T-helper 17 cell (primary cell): ENCODE results near the gene ADARB2. TPM values are rescaled to one million over a fixed set of nuclear protein-coding genes. Genes with fewer than 3 reads are reported as not detected.

Experiments
- ATAC-seq: fragments of 150-1000 bp; cut with Tn5 transposase; 2 replicates; pipeline ENCODE4 v1.10.0; 2021; ENCODE audit warnings: mild to moderate bottlenecking, moderate library complexity
- DNase-seq, 3 donors: peaks; one replicate each; pipeline versions ENCODE4 v3.0.0 to v3.0.0-alpha.2; 2020 to 2021
- H3K9me3 ChIP-seq: one replicate; pipeline ENCODE4 v1.7.0; 2013; ENCODE audit warnings: low read length, mild to moderate bottlenecking; ENCODE audit not compliant: control insufficient read depth, poor library complexity, severe bottlenecking
- H3K27ac Mint-ChIP-seq: one replicate; pipeline ENCODE4 v1.8.0; 2022; ENCODE audit warnings: mild to moderate bottlenecking, moderate library complexity, mixed read lengths
- H3K27me3 Mint-ChIP-seq: one replicate; pipeline ENCODE4 v1.8.0; 2022; ENCODE audit warnings: mixed read lengths
- H3K36me3 Mint-ChIP-seq: one replicate; pipeline ENCODE4 v1.8.0; 2022; ENCODE audit warnings: low read depth, mixed read lengths
- H3K4me1 Mint-ChIP-seq: one replicate; pipeline ENCODE4 v1.8.0; 2022; ENCODE audit warnings: mild to moderate bottlenecking, mixed read lengths
- H3K4me3 Mint-ChIP-seq: one replicate; pipeline ENCODE4 v1.8.0; 2022; ENCODE audit warnings: mild to moderate bottlenecking, moderate library complexity, mixed read lengths
- total RNA-seq, 4 donors: library from RNA in 2 of 4; stranded (reverse) in 2 of 4; gene quantifications; one replicate each; pipeline ENCODE4 v1.2.3 and lab custom pipeline; 2022 to 2026

The ADARB2 gene
- total RNA-seq, 2 donors from 2014 or later = 0.18 TPM; not detected in 1

- H3K36me3 Mint-ChIP-seq = no peaks in the 10 kb centered on the region
- ATAC-seq (no peak), DNase-seq (no peak)
- H3K27me3 Mint-ChIP-seq = peaks cover 10% of the 10 kb centered on the region
- H3K27ac Mint-ChIP-seq = no peak overlapping the region
- no peaks in the 10 kb centered on the region for H3K4me1 Mint-ChIP-seq
- no peak overlapping the region for H3K4me3 Mint-ChIP-seq
- H3K9me3 ChIP-seq = no peaks in the 10 kb centered on the region
Measured at GRCh38 chr10:1672001-1672781, 65.1 kb downstream of the ADARB2 start.

- no peak overlapping the region for H3K27ac Mint-ChIP-seq
- no peak for ATAC-seq
- no peaks in the 10 kb centered on the region for H3K9me3 ChIP-seq
Measured at GRCh38 chr10:1671366-1672000, 65.8 kb downstream of the ADARB2 start.

GRCh38 chr10:1670541-1671365 is 66.6 kb downstream of the ADARB2 start:
- Mint-ChIP-seq H3K27me3 (peaks cover 10% of the 10 kb centered on the region), H3K4me3 (no peak overlapping the region), H3K27ac (no peak overlapping the region), H3K4me1 (no peaks in the 10 kb centered on the region), H3K36me3 (no peaks in the 10 kb centered on the region)
- no peaks in the 10 kb centered on the region for H3K9me3 ChIP-seq
- no peak for ATAC-seq
- DNase-seq = no peak

More at GRCh38 chr10:1671366-1672000, 65.8 kb downstream of the ADARB2 start:
- peaks cover 10% of the 10 kb centered on the region for H3K27me3 Mint-ChIP-seq
- H3K36me3 Mint-ChIP-seq = no peaks in the 10 kb centered on the region
- H3K4me1 Mint-ChIP-seq = no peaks in the 10 kb centered on the region
- DNase-seq = no peak
- H3K4me3 Mint-ChIP-seq = no peak overlapping the region

GRCh38 chr10:1669433-1669832 is 67.9 kb downstream of the ADARB2 start:
- H3K4me1 Mint-ChIP-seq = no peaks in the 10 kb centered on the region
- DNase-seq (no peak), ATAC-seq (no peak)
- no peak overlapping the region for H3K4me3 Mint-ChIP-seq
- no peaks in the 10 kb centered on the region for H3K36me3 Mint-ChIP-seq
- H3K9me3 ChIP-seq = no peaks in the 10 kb centered on the region
- no peak overlapping the region for H3K27ac Mint-ChIP-seq
- peaks cover 7% of the 10 kb centered on the region for H3K27me3 Mint-ChIP-seq

GRCh38 chr10:1668399-1668798 is 68.9 kb downstream of the ADARB2 start:
- no peaks in the 10 kb centered on the region for H3K36me3 Mint-ChIP-seq
- H3K4me3 Mint-ChIP-seq = no peak overlapping the region
- no peaks in the 10 kb centered on the region for H3K4me1 Mint-ChIP-seq
- ATAC-seq (no peak), DNase-seq (no peak)
- H3K27me3 Mint-ChIP-seq = peaks cover 2% of the 10 kb centered on the region
- no peak overlapping the region for H3K27ac Mint-ChIP-seq
- H3K9me3 ChIP-seq = no peaks in the 10 kb centered on the region

GRCh38 chr10:1667392-1667791 is 69.9 kb downstream of the ADARB2 start:
- Mint-ChIP-seq H3K4me3 (no peak overlapping the region), H3K36me3 (no peaks in the 10 kb centered on the region), H3K27ac (no peak overlapping the region), H3K4me1 (no peaks in the 10 kb centered on the region), H3K27me3 (no peaks in the 10 kb centered on the region)
- no peak for DNase-seq
- H3K9me3 ChIP-seq = no peaks in the 10 kb centered on the region
- no peak for ATAC-seq

GRCh38 chr10:1666147-1666546 is 71.2 kb downstream of the ADARB2 start:
- no peaks in the 10 kb centered on the region for H3K9me3 ChIP-seq
- H3K4me1 Mint-ChIP-seq = no peaks in the 10 kb centered on the region
- no peak overlapping the region for H3K27ac Mint-ChIP-seq

GRCh38 chr10:1665681-1666080 is 71.6 kb downstream of the ADARB2 start:
- DNase-seq (no peak), ATAC-seq (no peak)
- no peaks in the 10 kb centered on the region for H3K9me3 ChIP-seq
- Mint-ChIP-seq H3K4me3 (no peak overlapping the region), H3K4me1 (no peaks in the 10 kb centered on the region), H3K27me3 (peaks cover 9% of the 10 kb centered on the region), H3K27ac (no peak overlapping the region), H3K36me3 (no peaks in the 10 kb centered on the region)

More at GRCh38 chr10:1666147-1666546, 71.2 kb downstream of the ADARB2 start:
- Mint-ChIP-seq H3K4me3 (no peak overlapping the region), H3K36me3 (no peaks in the 10 kb centered on the region), H3K27me3 (peaks cover 5% of the 10 kb centered on the region)
- no peak for ATAC-seq
- DNase-seq = no peak

GRCh38 chr10:1665021-1665661 is 72.2 kb downstream of the ADARB2 start:
- Mint-ChIP-seq H3K36me3 (no peaks in the 10 kb centered on the region), H3K4me3 (no peak overlapping the region), H3K27ac (no peak overlapping the region), H3K27me3 (peaks cover 15% of the 10 kb centered on the region), H3K4me1 (no peaks in the 10 kb centered on the region)
- no peaks in the 10 kb centered on the region for H3K9me3 ChIP-seq
- ATAC-seq (no peak), DNase-seq (no peak)

- DNase-seq (no peak), ATAC-seq (no peak)
- H3K27me3 Mint-ChIP-seq = peaks cover 19% of the 10 kb centered on the region
- H3K9me3 ChIP-seq = no peaks in the 10 kb centered on the region
- H3K27ac Mint-ChIP-seq = no peak overlapping the region
- no peaks in the 10 kb centered on the region for H3K4me1 Mint-ChIP-seq
- H3K36me3 Mint-ChIP-seq = peaks cover 3% of the 10 kb centered on the region
- H3K4me3 Mint-ChIP-seq = no peak overlapping the region
Measured at GRCh38 chr10:1664333-1664964, 72.9 kb downstream of the ADARB2 start.

GRCh38 chr10:1663226-1663625 is 74.1 kb downstream of the ADARB2 start:
- Mint-ChIP-seq H3K4me3 (no peak overlapping the region), H3K27me3 (peaks cover 25% of the 10 kb centered on the region), H3K27ac (no peak overlapping the region), H3K4me1 (no peaks in the 10 kb centered on the region), H3K36me3 (peaks cover 3% of the 10 kb centered on the region)
- ATAC-seq = no peak
- no peaks in the 10 kb centered on the region for H3K9me3 ChIP-seq
- DNase-seq = no peak

- Mint-ChIP-seq H3K4me1 (peaks cover 6% of the 10 kb centered on the region), H3K27ac (no peak overlapping the region), H3K36me3 (peaks cover 3% of the 10 kb centered on the region), H3K4me3 (no peak overlapping the region), H3K27me3 (peaks cover 32% of the 10 kb centered on the region)
- DNase-seq = no peak
- ATAC-seq = no peak
- H3K9me3 ChIP-seq = no peaks in the 10 kb centered on the region
Measured at GRCh38 chr10:1662438-1663025, 74.8 kb downstream of the ADARB2 start.
